ENCODE data around the gene HPCAL4. TPM values are rescaled to one million over a fixed set of nuclear protein-coding genes. Genes with fewer than 3 reads are reported as not detected.

Gene HPCAL4
- total RNA-seq, 2 donors from 2014 or later = not detected

GRCh38 chr1:39696448-39696847, 5.2 kb upstream of the HPCAL4 start:
- H3K4me1 Mint-ChIP-seq = peaks cover 10% of the 10 kb centered on the region

GRCh38 chr1:39695016-39695415, 3.8 kb upstream of the HPCAL4 start:
- no peak overlapping the region for H3K27ac Mint-ChIP-seq
- no peaks in the 10 kb centered on the region for H3K4me1 Mint-ChIP-seq
- H3K9me3 Mint-ChIP-seq = no peaks in the 10 kb centered on the region
- TF ChIP-seq CTCF (conservative IDR thresholded peaks at IDR 0.05) = no peak
- H3K36me3 Mint-ChIP-seq (ENCODE audit: low read depth) = no peaks in the 10 kb centered on the region
- H3K27me3 Mint-ChIP-seq (ENCODE audit: insufficient read depth) = peaks cover 99% of the 10 kb centered on the region
- no peak overlapping the region for H3K4me3 Mint-ChIP-seq
- Histone ChIP-seq H3K4me3 (ENCODE audit: low read length) (no peak overlapping the region), H3K27me3 (ENCODE audit: control insufficient read depth, insufficient read depth, low read length, poor library complexity, severe bottlenecking) (peaks cover 100% of the 10 kb centered on the region), H3K9ac (ENCODE audit: extremely low read depth, low read length, poor library complexity, severe bottlenecking) (no peak overlapping the region), H3K27ac (ENCODE audit: low read depth, low read length) (no peak overlapping the region), H3K4me1 (ENCODE audit: control insufficient read depth, insufficient read depth, low read length) (no peaks in the 10 kb centered on the region), H3K36me3 (ENCODE audit: control insufficient read depth, insufficient read depth, low read length) (no peaks in the 10 kb centered on the region), H3K9me3 (ENCODE audit: control insufficient read depth, low read length) (no peaks in the 10 kb centered on the region)
- 0 to 27% methylated on average over 1 of the region's 1 CpG for WGBS, 2 experiments (ENCODE audit: insufficient coverage in 1 of 2, insufficient read length in 1 of 2)
- no peak for DNase-seq

More at GRCh38 chr1:39696448-39696847, 5.2 kb upstream of the HPCAL4 start:
- no peak overlapping the region for H3K4me3 ChIP-seq (ENCODE audit: low read length)
- Mint-ChIP-seq H3K36me3 (ENCODE audit: low read depth) (no peaks in the 10 kb centered on the region), H3K27me3 (ENCODE audit: insufficient read depth) (peaks cover 99% of the 10 kb centered on the region), H3K9me3 (no peaks in the 10 kb centered on the region), H3K27ac (no peak overlapping the region), H3K4me3 (no peak overlapping the region)
- no peaks in the 10 kb centered on the region for H3K36me3 ChIP-seq (ENCODE audit: control insufficient read depth, insufficient read depth, low read length)
- H3K9ac ChIP-seq (ENCODE audit: extremely low read depth, low read length, poor library complexity, severe bottlenecking) = no peak overlapping the region
- TF ChIP-seq CTCF (conservative IDR thresholded peaks at IDR 0.05) = no peak
- 60% methylated on average over 1 of the region's 1 CpG; no CpG with 5 or more reads in 1 of the 2 experiments for WGBS, 2 experiments (ENCODE audit: insufficient coverage in 1 of 2, insufficient read length in 1 of 2)
- no peak overlapping the region for H3K27ac ChIP-seq (ENCODE audit: low read depth, low read length)
- H3K27me3 ChIP-seq (ENCODE audit: control insufficient read depth, insufficient read depth, low read length, poor library complexity, severe bottlenecking) = peaks cover 93% of the 10 kb centered on the region
- DNase-seq = no peak
- peaks cover 3% of the 10 kb centered on the region for H3K4me1 ChIP-seq (ENCODE audit: control insufficient read depth, insufficient read depth, low read length)
- H3K9me3 ChIP-seq (ENCODE audit: control insufficient read depth, low read length) = no peaks in the 10 kb centered on the region

GRCh38 chr1:39694026-39694425, 2.8 kb upstream of the HPCAL4 start:
- Histone ChIP-seq H3K4me3 (ENCODE audit: low read length) (no peak overlapping the region), H3K36me3 (ENCODE audit: control insufficient read depth, insufficient read depth, low read length) (no peaks in the 10 kb centered on the region), H3K27ac (ENCODE audit: low read depth, low read length) (no peak overlapping the region), H3K4me1 (ENCODE audit: control insufficient read depth, insufficient read depth, low read length) (no peaks in the 10 kb centered on the region), H3K9me3 (ENCODE audit: control insufficient read depth, low read length) (no peaks in the 10 kb centered on the region), H3K9ac (ENCODE audit: extremely low read depth, low read length, poor library complexity, severe bottlenecking) (no peak overlapping the region), H3K27me3 (ENCODE audit: control insufficient read depth, insufficient read depth, low read length, poor library complexity, severe bottlenecking) (peaks cover 100% of the 10 kb centered on the region)
- no peak overlapping the region for H3K27ac Mint-ChIP-seq
- DNase-seq = no peak
- H3K36me3 Mint-ChIP-seq (ENCODE audit: low read depth) = no peaks in the 10 kb centered on the region
- H3K27me3 Mint-ChIP-seq (ENCODE audit: insufficient read depth) = peaks cover 100% of the 10 kb centered on the region
- 89% methylated on average over 1 of the region's 1 CpG; no CpG with 5 or more reads in 1 of the 2 experiments for WGBS, 2 experiments (ENCODE audit: insufficient coverage in 1 of 2, insufficient read length in 1 of 2)
- TF ChIP-seq CTCF (conservative IDR thresholded peaks at IDR 0.05) = no peak
- H3K4me3 Mint-ChIP-seq = no peak overlapping the region
- H3K4me1 Mint-ChIP-seq = no peaks in the 10 kb centered on the region
- no peaks in the 10 kb centered on the region for H3K9me3 Mint-ChIP-seq
